GM12872 (cell line): ENCODE data around the gene TOX2.

Experiments used
- CTCF ChIP-seq: IDR thresholded peaks from 3 replicates; pipeline ENCODE4 v1.5.1; 2011; ENCODE audit warnings: low read depth, mild to moderate bottlenecking, low read length, moderate library complexity; ENCODE audit not compliant: insufficient read depth

The TOX2 gene

GRCh38 chr20:43975096-43975768 is 60.6 kb downstream of the TOX2 start:
- TF ChIP-seq CTCF = no peak

GRCh38 chr20:43976547-43976946 is 61.9 kb downstream of the TOX2 start:
- TF ChIP-seq CTCF = no peak

GRCh38 chr20:43977252-43977651 is 62.6 kb downstream of the TOX2 start:
- no peak for TF ChIP-seq CTCF

- TF ChIP-seq CTCF = no peak
Measured at GRCh38 chr20:43977962-43978361, 63.3 kb downstream of the TOX2 start.

- no peak for TF ChIP-seq CTCF
Measured at GRCh38 chr20:43979576-43980105, 65.0 kb downstream of the TOX2 start.

GRCh38 chr20:43981540-43981939 is 66.9 kb downstream of the TOX2 start:
- no peak for TF ChIP-seq CTCF

DNA sequence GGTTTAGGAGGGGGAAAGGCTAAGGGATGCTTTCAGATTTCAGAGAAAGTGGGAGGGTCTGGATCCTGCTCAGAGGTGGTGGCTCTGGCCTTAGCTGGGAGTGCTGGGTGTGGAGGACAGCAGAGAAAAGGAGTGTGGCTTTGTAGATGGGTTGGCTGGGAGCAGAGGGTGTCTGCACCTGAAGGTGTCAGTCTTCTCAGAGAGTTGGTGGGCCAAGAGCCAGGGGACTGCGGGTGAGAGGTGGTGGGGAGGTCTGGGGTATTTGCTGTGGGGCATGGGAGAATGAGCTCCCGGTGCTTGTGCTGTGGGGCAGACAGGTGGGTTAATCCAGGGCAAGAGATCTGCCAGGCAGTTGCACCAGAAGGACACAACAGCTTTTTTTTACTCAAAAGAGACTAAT is 67.4 kb downstream of the TOX2 start:
- no peak for TF ChIP-seq CTCF
